ENCODE results near the gene ANKRD13C.

GRCh38 chr1:70315782-70316181 is 38.7 kb downstream of the ANKRD13C start:
- TF ChIP-seq CTCF (IDR thresholded peaks at IDR 0.05): no peak
- no peak for TF ChIP-seq POLR2A (IDR thresholded peaks at IDR 0.05)
